CD4-positive, alpha-beta T cell (primary cell): Measurements from ENCODE around the gene TRIM36. TPM values are rescaled to one million over a fixed set of nuclear protein-coding genes. Genes with fewer than 3 reads are reported as not detected.

ENCODE experiments used
- ATAC-seq: fragments of 200-7000 bp; cut with Tn5 transposase; one replicate; pipeline ENCODE4 v1.10.0; 2022; ENCODE audit warnings: mild to moderate bottlenecking; ENCODE audit not compliant: poor library complexity
- CTCF ChIA-PET: fragments of 350-600 bp; sonication (Branson Sonifier 250); formaldehyde crosslinking; loops from one replicate; lab custom pipeline; 2021; ENCODE audit warnings: antibody characterized with exemption, inconsistent platforms; lab: Charles Lee
- POLR2A ChIA-PET: fragments of 350-600 bp; sonication (Branson Sonifier 250); formaldehyde crosslinking; loops from one replicate; lab custom pipeline; 2021; ENCODE audit warnings: antibody characterized with exemption, inconsistent platforms; lab: Charles Lee
- DNase-seq, 14 experiments: peaks; one replicate each; pipeline ENCODE4 v3.0.0-alpha.2; 2013 to 2020; ENCODE audit warnings: mixed read lengths in 2 of 14
- H3K27ac ChIP-seq, 2 donors: one replicate each; pipeline versions ENCODE4 v1.5.1 to v1.7.0; 2013; ENCODE audit warnings: low read length in 2 of 2, low read depth in 1 of 2, mild to moderate bottlenecking in 1 of 2
- H3K27me3 ChIP-seq, 2 experiments: 1 replicate in 1 of 2; 2 replicates in 1 of 2; pipeline versions ENCODE4 v1.6.1 to v1.7.0; 2013; ENCODE audit warnings: low read length in 2 of 2, control low read depth in 1 of 2, mild to moderate bottlenecking in 1 of 2, moderate library complexity in 1 of 2; ENCODE audit not compliant: insufficient read depth in 2 of 2, control insufficient read depth in 1 of 2
- H3K36me3 ChIP-seq: one replicate; pipeline ENCODE4 v1.6.1; 2013; ENCODE audit warnings: low read length, control low read depth; ENCODE audit not compliant: insufficient read depth
- H3K4me1 ChIP-seq: one replicate; pipeline ENCODE4 v1.6.1; 2013; ENCODE audit warnings: low read length, control low read depth; ENCODE audit not compliant: insufficient read depth
- H3K4me3 ChIP-seq: one replicate; pipeline ENCODE4 v1.5.1; 2013; ENCODE audit warnings: mild to moderate bottlenecking, low read length, moderate library complexity
- H3K9me3 ChIP-seq, 2 experiments: 1 replicate in 1 of 2; 2 replicates in 1 of 2; pipeline versions ENCODE4 v1.6.1 to v1.7.0; 2013; ENCODE audit warnings: low read length in 2 of 2, mild to moderate bottlenecking in 2 of 2, control low read depth in 1 of 2, moderate library complexity in 1 of 2; ENCODE audit not compliant: control insufficient read depth in 1 of 2, insufficient read depth in 1 of 2
- H3K27ac Mint-ChIP-seq: one replicate; pipeline ENCODE4 v1.8.0; 2020; ENCODE audit warnings: mixed read lengths
- H3K27me3 Mint-ChIP-seq: one replicate; pipeline ENCODE4 v1.8.0; 2021; ENCODE audit warnings: mixed read lengths
- H3K36me3 Mint-ChIP-seq: one replicate; pipeline ENCODE4 v1.8.0; 2021; ENCODE audit warnings: low read depth, mixed read lengths
- H3K4me1 Mint-ChIP-seq: one replicate; pipeline ENCODE4 v1.8.0; 2021; ENCODE audit warnings: low read depth, mixed read lengths
- H3K4me3 Mint-ChIP-seq: one replicate; pipeline ENCODE4 v1.8.0; 2020; ENCODE audit warnings: mild to moderate bottlenecking, mixed read lengths
- H3K9me3 Mint-ChIP-seq: one replicate; pipeline ENCODE4 v1.8.0; 2020; ENCODE audit warnings: mixed read lengths
- CTCF ChIP-seq: fragments of 200-600 bp; IDR thresholded peaks from one replicate; pipeline ENCODE4 v1.8.0; 2022; ENCODE audit warnings: antibody characterized with exemption, mild to moderate bottlenecking
- intact Hi-C, 2 experiments: fragments of 100-400 bp; cut with DNase I in 1 of 2; cut with micrococcal nuclease in 1 of 2; formaldehyde crosslinking; loops; one replicate each; pipeline versions ENCODE4 v1.15.1 to v1.9.0; 2023 to 2025; cut with DNase I, micrococcal nuclease
- total RNA-seq, 174 experiments: library from RNA in 2 of 174; stranded (reverse) in 2 of 174; gene quantifications; one replicate each; pipeline ENCODE4 v1.2.3 and lab custom pipeline; 2021 to 2026

TRIM36 gene
- total RNA-seq, 2 experiments from 2014 or later, result 0.14 TPM; not detected in 1

GRCh38 chr5:115150512-115150911, 19.2 kb downstream of the TRIM36 start:
- DNase-seq (no peak), ATAC-seq (no peak)
- peaks cover 55% of the 10 kb centered on the region for H3K27me3 Mint-ChIP-seq
- no peaks in the 10 kb centered on the region for H3K4me1 ChIP-seq
- no peak overlapping the region for H3K27ac Mint-ChIP-seq
- no peak overlapping the region for H3K27ac ChIP-seq
- H3K4me1 Mint-ChIP-seq, result no peaks in the 10 kb centered on the region
- H3K4me3 ChIP-seq, result no peak overlapping the region
- H3K9me3 Mint-ChIP-seq, result peaks cover 15% of the 10 kb centered on the region
- peaks cover 18% of the 10 kb centered on the region in 2 experiments for H3K9me3 ChIP-seq
- no peak for TF ChIP-seq CTCF
- H3K36me3 Mint-ChIP-seq, result peaks cover 6% of the 10 kb centered on the region
- intact Hi-C loops, result no loop called here
- CTCF ChIA-PET, result no interaction called here
- peaks cover 0 to 7% of the 10 kb centered on the region in 2 experiments for H3K27me3 ChIP-seq
- H3K4me3 Mint-ChIP-seq, result no peak overlapping the region
- POLR2A ChIA-PET, result no interaction called here
- no peaks in the 10 kb centered on the region for H3K36me3 ChIP-seq

GRCh38 chr5:115147052-115147451, 22.7 kb downstream of the TRIM36 start:
- Mint-ChIP-seq H3K27me3 (peaks cover 38% of the 10 kb centered on the region), H3K9me3 (peaks cover 7% of the 10 kb centered on the region), H3K36me3 (peaks cover 2% of the 10 kb centered on the region), H3K4me1 (no peaks in the 10 kb centered on the region), H3K4me3 (no peak overlapping the region), H3K27ac (no peak overlapping the region)
- H3K27me3 ChIP-seq, result peaks cover 0 to 4% of the 10 kb centered on the region in 2 experiments
- POLR2A ChIA-PET, result no interaction called here
- CTCF ChIA-PET, result no interaction called here
- no peak overlapping the region for H3K27ac ChIP-seq
- DNase-seq, result no peak
- no peaks in the 10 kb centered on the region for H3K4me1 ChIP-seq
- intact Hi-C loops, result no loop called here
- H3K9me3 ChIP-seq, result peaks cover 8 to 15% of the 10 kb centered on the region in 2 experiments
- no peak for TF ChIP-seq CTCF
- no peaks in the 10 kb centered on the region for H3K36me3 ChIP-seq
- no peak for ATAC-seq
- H3K4me3 ChIP-seq, result no peak overlapping the region

GRCh38 chr5:115136294-115136693, 33.4 kb downstream of the TRIM36 start:
- ChIA-PET CTCF (no interaction called here), POLR2A (no interaction called here)
- intact Hi-C loops, result no loop called here
- Histone ChIP-seq H3K27ac (no peak overlapping the region), H3K36me3 (no peaks in the 10 kb centered on the region), H3K9me3 (no peaks in the 10 kb centered on the region), H3K4me1 (no peaks in the 10 kb centered on the region), H3K4me3 (no peak overlapping the region), H3K27me3 (peaks cover 0 to 19% of the 10 kb centered on the region in 2 experiments)
- DNase-seq (no peak), ATAC-seq (no peak)
- Mint-ChIP-seq H3K27me3 (peaks cover 62% of the 10 kb centered on the region), H3K4me3 (no peak overlapping the region), H3K4me1 (no peaks in the 10 kb centered on the region), H3K36me3 (no peaks in the 10 kb centered on the region), H3K27ac (no peak overlapping the region), H3K9me3 (no peaks in the 10 kb centered on the region)
- TF ChIP-seq CTCF, result no peak
